Neuronal stem cell (in vitro differentiated cells): Measurements from ENCODE around the gene PARP14.

Experiments used
- DNase-seq: peaks from one replicate; pipeline ENCODE4 v3.0.0-alpha.2; 2013; ENCODE audit warnings: low spot score
- H2AFZ ChIP-seq: one replicate; pipeline ENCODE4 v1.6.1; 2013; ENCODE audit warnings: mild to moderate bottlenecking, low read length, inconsistent platforms
- H2AK5ac ChIP-seq: 2 replicates; pipeline ENCODE4 v1.6.1; 2013; ENCODE audit warnings: low read depth, mild to moderate bottlenecking, inconsistent platforms, low read length, moderate library complexity, mixed read lengths
- H2BK120ac ChIP-seq: 2 replicates; pipeline ENCODE4 v1.6.1; 2013; ENCODE audit warnings: low read depth, mild to moderate bottlenecking, inconsistent platforms, low read length, moderate library complexity, mixed read lengths
- H2BK12ac ChIP-seq: one replicate; pipeline ENCODE4 v1.6.1; 2013; ENCODE audit warnings: low read length, inconsistent platforms
- H2BK15ac ChIP-seq: 2 replicates; pipeline ENCODE4 v1.6.1; 2013; ENCODE audit warnings: mild to moderate bottlenecking, low read length, inconsistent platforms, mixed read lengths
- H2BK5ac ChIP-seq: one replicate; pipeline ENCODE4 v1.6.1; 2013; ENCODE audit warnings: inconsistent platforms, mild to moderate bottlenecking, low read length, moderate library complexity
- H3K14ac ChIP-seq: one replicate; pipeline ENCODE4 v1.6.1; 2013; ENCODE audit warnings: low read length, inconsistent platforms
- H3K18ac ChIP-seq: 2 replicates; pipeline ENCODE4 v1.6.1; 2013; ENCODE audit warnings: low read length, inconsistent platforms
- H3K23ac ChIP-seq: 2 replicates; pipeline ENCODE4 v1.6.1; 2013; ENCODE audit warnings: low read depth, mild to moderate bottlenecking, mixed read lengths, low read length, inconsistent platforms; ENCODE audit not compliant: poor library complexity
- H3K27ac ChIP-seq: replicated peaks from 3 replicates; pipeline ENCODE4 v1.5.1; 2013; ENCODE audit warnings: low read length, inconsistent platforms
- H3K27me3 ChIP-seq, 3 experiments: 2 replicates each; pipeline ENCODE4 v1.6.1; 2013; ENCODE audit warnings: low read length in 3 of 3, mild to moderate bottlenecking in 2 of 3, inconsistent platforms in 1 of 3, low read depth in 1 of 3, mixed read lengths in 1 of 3, moderate library complexity in 1 of 3; ENCODE audit not compliant: control insufficient read depth in 3 of 3, insufficient read depth in 3 of 3
- H3K36me3 ChIP-seq, 2 donors: replicated peaks in 1 of 2; 2 replicates each; pipeline ENCODE4 v1.6.1; 2013; ENCODE audit warnings: low read length in 2 of 2; ENCODE audit not compliant: control insufficient read depth in 2 of 2, insufficient read depth in 2 of 2
- H3K4ac ChIP-seq: 2 replicates; pipeline ENCODE4 v1.6.1; 2013; ENCODE audit warnings: inconsistent platforms, mild to moderate bottlenecking, low read length, moderate library complexity
- H3K4me1 ChIP-seq, 2 donors: 1 replicate in 1 of 2; 2 replicates in 1 of 2; pipeline ENCODE4 v1.6.1; 2013; ENCODE audit warnings: low read length in 2 of 2, low read depth in 1 of 2; ENCODE audit not compliant: control insufficient read depth in 2 of 2, insufficient read depth in 1 of 2
- H3K4me2 ChIP-seq: one replicate; pipeline ENCODE4 v1.6.1; 2013; ENCODE audit warnings: mild to moderate bottlenecking, low read length, inconsistent platforms; ENCODE audit not compliant: insufficient read depth, poor library complexity, severe bottlenecking
- H3K4me3 ChIP-seq, 2 donors: 2 replicates each; pipeline ENCODE4 v1.5.1; 2013; ENCODE audit warnings: low read length in 2 of 2, mild to moderate bottlenecking in 2 of 2, inconsistent platforms in 1 of 2, moderate library complexity in 1 of 2
- H3K79me1 ChIP-seq: one replicate; pipeline ENCODE4 v1.6.1; 2013; ENCODE audit warnings: low read depth, mild to moderate bottlenecking, inconsistent platforms, low read length, moderate library complexity
- H3K9ac ChIP-seq: one replicate; pipeline ENCODE4 v1.6.1; 2013; ENCODE audit warnings: mild to moderate bottlenecking, low read depth, low read length, inconsistent platforms; ENCODE audit not compliant: poor library complexity
- H3K9me3 ChIP-seq, 2 donors: replicated peaks in 1 of 2; 2 replicates each; pipeline versions ENCODE3 to v1.6.1; 2013; ENCODE audit warnings: low read length in 2 of 2, mild to moderate bottlenecking in 2 of 2, inconsistent platforms in 1 of 2, low read depth in 1 of 2, mixed read lengths in 1 of 2, moderate library complexity in 1 of 2; ENCODE audit not compliant: control insufficient read depth in 2 of 2, insufficient read depth in 1 of 2
- H4K8ac ChIP-seq: one replicate; pipeline ENCODE4 v1.6.1; 2013; ENCODE audit warnings: low read depth, mild to moderate bottlenecking, inconsistent platforms, low read length, moderate library complexity
- H4K91ac ChIP-seq: one replicate; pipeline ENCODE4 v1.6.1; 2013; ENCODE audit warnings: low read length, low read depth, mild to moderate bottlenecking, inconsistent platforms; ENCODE audit not compliant: poor library complexity
- WGBS, 2 donors: extraction: QIAGEN DNeasy Blood & Tissue Kit; methylation state at CpG; one replicate each; pipeline ENCODE4 v1.1.7; 2013; ENCODE audit warnings: missing lambda C conversion rate in 2 of 2, mixed read lengths in 1 of 2; ENCODE audit not compliant: insufficient read length in 2 of 2, insufficient replicate concordance in 1 of 2; ENCODE audit errors: extremely low coverage in 2 of 2; 5-methylcytosine and 5-hydroxymethylcytosine counted together

PARP14 gene

DNA sequence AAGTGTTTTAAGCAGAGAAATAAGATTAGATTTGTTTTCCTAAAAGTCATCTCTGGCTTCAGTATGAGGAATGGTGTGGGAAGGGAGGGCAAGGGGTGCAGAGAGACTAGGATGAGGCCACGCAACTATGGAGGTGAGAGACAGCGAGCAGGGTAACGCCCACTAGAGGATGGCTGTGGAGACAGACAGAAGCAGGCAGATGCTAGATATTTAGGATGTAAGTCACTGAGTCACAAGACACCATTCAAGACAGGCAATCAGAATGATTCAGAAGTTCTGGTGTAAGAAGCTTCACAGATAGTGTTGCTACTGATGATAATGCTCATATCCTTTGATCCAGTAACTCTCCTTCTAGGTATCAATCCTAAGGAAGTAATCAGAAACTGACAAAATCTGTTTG is 93.9 kb downstream of the PARP14 start:
- Histone ChIP-seq H3K23ac (no peak overlapping the region), H3K4me1 (peaks cover 0 to 2% of the 10 kb centered on the region in 2 donors), H4K8ac (no peak overlapping the region), H2AFZ (no peak overlapping the region), H2BK120ac (no peak overlapping the region), H3K4me3 (no peak overlapping the region), H4K91ac (no peak overlapping the region), H3K79me1 (no peaks in the 10 kb centered on the region), H2BK15ac (no peak overlapping the region), H3K4ac (no peak overlapping the region), H3K36me3 (peaks cover 4 to 8% of the 10 kb centered on the region in 2 donors), H3K14ac (no peak overlapping the region), H3K9ac (no peak overlapping the region), H3K4me2 (no peak overlapping the region), H3K9me3 (no peaks in the 10 kb centered on the region), H3K27ac (no peak overlapping the region), H2BK5ac (no peak overlapping the region), H3K18ac (no peak overlapping the region), H3K27me3 (no peaks in the 10 kb centered on the region), H2AK5ac (no peak overlapping the region), H2BK12ac (no peak overlapping the region)
- no CpG with 5 or more reads among the region's 3 CpGs for WGBS, 2 donors
- no peak for DNase-seq

DNA sequence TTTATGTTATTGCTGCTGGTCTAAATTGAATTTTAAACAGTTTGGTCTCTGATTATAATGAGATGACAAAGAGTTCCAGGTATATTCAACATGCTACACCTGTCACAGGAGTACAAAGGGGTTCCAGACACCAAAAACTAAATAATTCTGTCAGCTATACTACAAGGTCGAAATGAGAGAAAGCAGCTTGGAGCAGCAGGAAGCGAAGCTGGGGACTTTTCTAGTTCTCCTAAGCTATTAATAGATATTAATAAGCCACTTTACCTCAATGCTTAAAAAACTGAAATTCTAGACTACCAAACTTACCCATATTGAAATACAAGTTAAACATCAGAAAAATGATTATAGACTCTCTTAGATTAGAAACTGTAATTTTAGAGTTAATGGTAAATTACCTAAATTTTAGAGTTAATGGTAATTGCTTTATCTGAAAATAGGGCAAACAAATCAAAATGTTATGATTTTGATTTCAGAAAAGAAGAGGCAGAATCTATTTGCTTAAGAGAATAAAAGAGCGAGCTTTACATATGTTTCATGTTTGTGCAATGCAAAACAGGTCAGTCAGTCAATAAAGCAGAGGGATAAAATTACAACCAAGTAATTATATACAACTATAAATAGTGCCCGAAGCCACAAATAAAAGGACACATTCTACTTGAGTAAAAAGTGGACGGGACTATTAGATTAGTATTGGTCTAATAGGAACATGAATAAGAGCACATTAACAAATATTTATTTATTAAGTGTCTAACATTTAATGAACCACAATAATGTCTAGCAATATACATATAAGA is 96.2 kb downstream of the PARP14 start:
- no peak overlapping the region for H3K4ac ChIP-seq
- no peak overlapping the region for H4K8ac ChIP-seq
- H2BK120ac ChIP-seq = no peak overlapping the region
- no peak overlapping the region for H3K4me3 ChIP-seq
- H3K27ac ChIP-seq = no peak overlapping the region
- H3K18ac ChIP-seq = no peak overlapping the region
- H4K91ac ChIP-seq = no peak overlapping the region
- H3K36me3 ChIP-seq = peaks cover 0 to 4% of the 10 kb centered on the region in 2 donors
- H3K9ac ChIP-seq = no peak overlapping the region
- no peak overlapping the region for H3K14ac ChIP-seq
- H3K4me2 ChIP-seq = no peak overlapping the region
- DNase-seq = no peak
- H3K9me3 ChIP-seq = peaks cover 2 to 4% of the 10 kb centered on the region in 2 donors
- no CpG with 5 or more reads among the region's 5 CpGs for WGBS, 2 donors
- H3K27me3 ChIP-seq = no peaks in the 10 kb centered on the region
- no peak overlapping the region for H3K23ac ChIP-seq
- H2AFZ ChIP-seq = no peak overlapping the region
- no peak overlapping the region for H2BK5ac ChIP-seq
- no peak overlapping the region for H2AK5ac ChIP-seq
- H3K79me1 ChIP-seq = no peaks in the 10 kb centered on the region
- no peak overlapping the region for H2BK12ac ChIP-seq
- H3K4me1 ChIP-seq = peaks cover 0 to 2% of the 10 kb centered on the region in 2 donors
- no peak overlapping the region for H2BK15ac ChIP-seq

DNA sequence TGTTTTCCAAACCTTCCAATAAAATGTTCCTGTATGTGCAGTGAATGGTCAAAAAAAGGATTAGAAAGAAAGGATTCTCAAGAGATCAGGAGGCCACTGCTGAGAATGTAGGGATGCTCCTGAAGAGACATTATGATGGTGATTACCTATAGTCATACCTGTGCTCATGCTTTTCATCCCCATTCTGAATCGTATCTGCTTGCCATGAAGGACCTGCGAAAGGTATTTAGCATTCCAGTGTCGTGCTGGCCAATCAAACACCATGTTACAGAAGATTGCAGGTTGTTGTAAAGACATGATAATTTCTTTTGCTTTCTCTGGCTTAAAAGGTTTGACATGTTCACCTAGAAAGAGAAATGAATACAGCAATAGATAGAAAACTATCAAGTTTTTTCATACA is 96.9 kb downstream of the PARP14 start:
- H3K4me3 ChIP-seq = no peak overlapping the region
- no peak overlapping the region for H3K18ac ChIP-seq
- H3K36me3 ChIP-seq = peaks cover 0 to 4% of the 10 kb centered on the region in 2 donors
- H3K79me1 ChIP-seq = no peaks in the 10 kb centered on the region
- H3K4me1 ChIP-seq = peaks cover 0 to 2% of the 10 kb centered on the region in 2 donors
- WGBS, 2 donors = no CpG with 5 or more reads among the region's 3 CpGs
- H3K4ac ChIP-seq = no peak overlapping the region
- DNase-seq = no peak
- peaks cover 2 to 4% of the 10 kb centered on the region in 2 donors for H3K9me3 ChIP-seq
- no peak overlapping the region for H3K9ac ChIP-seq
- no peak overlapping the region for H2AK5ac ChIP-seq
- no peak overlapping the region for H2BK5ac ChIP-seq
- no peak overlapping the region for H3K4me2 ChIP-seq
- H4K8ac ChIP-seq = no peak overlapping the region
- no peaks in the 10 kb centered on the region for H3K27me3 ChIP-seq
- H3K14ac ChIP-seq = no peak overlapping the region
- no peak overlapping the region for H2BK12ac ChIP-seq
- H3K23ac ChIP-seq = no peak overlapping the region
- no peak overlapping the region for H2AFZ ChIP-seq
- no peak overlapping the region for H3K27ac ChIP-seq
- H4K91ac ChIP-seq = no peak overlapping the region
- H2BK15ac ChIP-seq = no peak overlapping the region
- no peak overlapping the region for H2BK120ac ChIP-seq
